Stimulated activated CD8-positive, alpha-beta memory T cell treated with anti-CD3 and anti-CD28 coated beads, Interleukin-7, amount 100 ng/mL, for 48 hours (primary cell): Measurements from ENCODE around the gene HPSE2.
"Not testable (repeated sequence)": the region's sequence is repeated elsewhere in the genome, so short reads cannot be mapped to it uniquely, and the experiment has no call there.

ENCODE experiments used
- DNase-seq, 2 donors: peaks; one replicate each; pipeline ENCODE4 v3.0.0-alpha.2; 2020; ENCODE audit warnings: low read depth in 1 of 2; ENCODE audit errors: extremely low read depth in 1 of 2

The HPSE2 gene

GRCh38 chr10:99170116-99170675 lies 65.5 kb downstream of the HPSE2 start:
- DNase-seq, result no peak

- no peak for DNase-seq
Observed at GRCh38 chr10:99161165-99161564, 74.5 kb downstream of the HPSE2 start.

- no peak for DNase-seq
Observed at GRCh38 chr10:99143651-99144050, 92.0 kb downstream of the HPSE2 start.

GRCh38 chr10:99143011-99143410 lies 92.6 kb downstream of the HPSE2 start:
- no peak for DNase-seq

- not testable (repeated sequence) for DNase-seq
Observed at GRCh38 chr10:99132897-99133296, 102.8 kb downstream of the HPSE2 start.

- DNase-seq, result no peak
Observed at GRCh38 chr10:99125879-99126278, 109.8 kb downstream of the HPSE2 start.

GRCh38 chr10:99124376-99124775 lies 111.3 kb downstream of the HPSE2 start:
- DNase-seq, result no peak

GRCh38 chr10:99123851-99124250 lies 111.8 kb downstream of the HPSE2 start:
- DNase-seq, result no peak

GRCh38 chr10:99123336-99123735 lies 112.3 kb downstream of the HPSE2 start:
- no peak for DNase-seq

- no peak for DNase-seq
Observed at GRCh38 chr10:99119258-99119748, 116.3 kb downstream of the HPSE2 start.

- DNase-seq, result no peak
Observed at GRCh38 chr10:99115703-99116102, 119.9 kb downstream of the HPSE2 start.

GRCh38 chr10:99085358-99085757 lies 150.3 kb downstream of the HPSE2 start:
- DNase-seq, result no peak

- DNase-seq, result no peak
Observed at GRCh38 chr10:99084161-99084560, 151.5 kb downstream of the HPSE2 start.

GRCh38 chr10:99080275-99080945 lies 155.2 kb downstream of the HPSE2 start:
- no peak for DNase-seq

- no peak for DNase-seq
Observed at GRCh38 chr10:99062591-99062990, 173.1 kb downstream of the HPSE2 start.

- no peak for DNase-seq
Observed at GRCh38 chr10:99058762-99059161, 176.9 kb downstream of the HPSE2 start.

GRCh38 chr10:99057936-99058690 lies 177.5 kb downstream of the HPSE2 start:
- no peak for DNase-seq

GRCh38 chr10:99045671-99046070 lies 190.0 kb downstream of the HPSE2 start:
- no peak for DNase-seq

GRCh38 chr10:99042051-99042771 lies 193.4 kb downstream of the HPSE2 start:
- DNase-seq, result no peak

- DNase-seq, result no peak
Observed at GRCh38 chr10:99041468-99041867, 194.2 kb downstream of the HPSE2 start.

- DNase-seq, result no peak
Observed at GRCh38 chr10:99013885-99014284, 221.8 kb downstream of the HPSE2 start.
